ENCODE measurements around the gene MAP3K6.
A peak's percentile ranks its signal among the peaks of the same experiment; 100 is the strongest.

The MAP3K6 gene

DNA sequence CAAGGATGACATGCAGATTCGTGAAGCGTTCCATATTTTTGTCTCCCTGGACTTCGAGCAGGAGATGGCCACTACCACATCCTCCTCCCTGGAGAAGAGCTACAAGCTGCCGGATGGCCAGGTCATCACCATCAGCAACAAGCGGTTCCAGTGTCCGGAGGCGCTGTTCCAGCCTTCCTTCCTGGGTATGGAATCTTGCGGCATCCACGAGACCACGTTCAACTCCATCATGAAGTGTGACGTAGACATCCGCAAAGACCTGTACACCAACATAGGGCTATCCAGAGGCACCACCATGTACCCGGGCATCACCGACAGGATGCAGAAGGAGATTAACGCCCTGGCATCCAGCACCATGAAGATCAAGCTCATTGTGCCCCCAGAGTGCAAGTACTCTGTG, 41.5 kb downstream of the MAP3K6 start:
- ChIA-PET POLR2A (ENCODE audit: low non-redundant PET) (no interaction called here), CTCF (no interaction called here)
- no peak overlapping the region for H3K27ac ChIP-seq
- TF ChIP-seq, protein P1, sequence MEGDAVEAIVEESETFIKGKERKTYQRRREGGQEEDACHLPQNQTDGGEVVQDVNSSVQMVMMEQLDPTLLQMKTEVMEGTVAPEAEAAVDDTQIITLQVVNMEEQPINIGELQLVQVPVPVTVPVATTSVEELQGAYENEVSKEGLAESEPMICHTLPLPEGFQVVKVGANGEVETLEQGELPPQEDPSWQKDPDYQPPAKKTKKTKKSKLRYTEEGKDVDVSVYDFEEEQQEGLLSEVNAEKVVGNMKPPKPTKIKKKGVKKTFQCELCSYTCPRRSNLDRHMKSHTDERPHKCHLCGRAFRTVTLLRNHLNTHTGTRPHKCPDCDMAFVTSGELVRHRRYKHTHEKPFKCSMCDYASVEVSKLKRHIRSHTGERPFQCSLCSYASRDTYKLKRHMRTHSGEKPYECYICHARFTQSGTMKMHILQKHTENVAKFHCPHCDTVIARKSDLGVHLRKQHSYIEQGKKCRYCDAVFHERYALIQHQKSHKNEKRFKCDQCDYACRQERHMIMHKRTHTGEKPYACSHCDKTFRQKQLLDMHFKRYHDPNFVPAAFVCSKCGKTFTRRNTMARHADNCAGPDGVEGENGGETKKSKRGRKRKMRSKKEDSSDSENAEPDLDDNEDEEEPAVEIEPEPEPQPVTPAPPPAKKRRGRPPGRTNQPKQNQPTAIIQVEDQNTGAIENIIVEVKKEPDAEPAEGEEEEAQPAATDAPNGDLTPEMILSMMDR (conservative IDR thresholded peaks at IDR 0.05; ENCODE audit: low read depth) = no peak
- no peak for DNase-seq (ENCODE audit: low spot score)

DNA sequence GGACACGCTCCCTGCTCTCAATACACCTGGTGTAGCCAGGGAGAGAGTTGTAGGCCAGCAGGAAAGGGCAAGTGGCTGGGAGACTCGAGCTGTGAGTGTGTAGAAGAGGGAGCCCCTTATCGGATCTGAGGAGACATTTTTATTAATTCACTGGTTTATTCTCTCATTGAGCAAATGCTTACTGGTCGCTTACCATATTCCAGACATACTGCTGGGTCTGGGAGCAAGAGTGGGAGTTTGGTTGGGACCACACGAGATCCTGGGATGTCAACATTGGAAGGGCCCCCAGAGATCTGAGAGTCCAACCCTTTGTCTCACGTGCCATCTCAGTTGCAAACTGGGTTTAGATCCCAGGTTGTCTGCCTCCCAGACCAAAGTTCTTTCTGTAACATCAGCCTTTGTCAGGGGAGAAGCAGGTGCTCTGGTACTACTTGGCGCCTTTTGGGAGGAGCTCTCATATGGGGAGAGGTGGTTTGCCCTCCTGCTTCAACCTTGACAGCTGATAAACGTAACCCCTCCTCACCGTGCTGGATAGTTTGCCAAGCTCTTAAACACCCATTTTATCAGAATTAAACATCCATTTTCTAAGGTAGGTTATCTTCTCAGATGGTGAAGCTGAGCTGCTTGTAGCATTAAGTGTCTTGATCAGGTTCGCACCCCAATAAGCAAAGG, 44.1 kb downstream of the MAP3K6 start:
- CTCF ChIA-PET = interaction anchor here (0.6 to 1.6 kb wide), 3 partner anchors 10 to 27 kb away, joined by 3 to 8 read pairs (median 4); no protein-coding TSS in a partner anchor

DNA sequence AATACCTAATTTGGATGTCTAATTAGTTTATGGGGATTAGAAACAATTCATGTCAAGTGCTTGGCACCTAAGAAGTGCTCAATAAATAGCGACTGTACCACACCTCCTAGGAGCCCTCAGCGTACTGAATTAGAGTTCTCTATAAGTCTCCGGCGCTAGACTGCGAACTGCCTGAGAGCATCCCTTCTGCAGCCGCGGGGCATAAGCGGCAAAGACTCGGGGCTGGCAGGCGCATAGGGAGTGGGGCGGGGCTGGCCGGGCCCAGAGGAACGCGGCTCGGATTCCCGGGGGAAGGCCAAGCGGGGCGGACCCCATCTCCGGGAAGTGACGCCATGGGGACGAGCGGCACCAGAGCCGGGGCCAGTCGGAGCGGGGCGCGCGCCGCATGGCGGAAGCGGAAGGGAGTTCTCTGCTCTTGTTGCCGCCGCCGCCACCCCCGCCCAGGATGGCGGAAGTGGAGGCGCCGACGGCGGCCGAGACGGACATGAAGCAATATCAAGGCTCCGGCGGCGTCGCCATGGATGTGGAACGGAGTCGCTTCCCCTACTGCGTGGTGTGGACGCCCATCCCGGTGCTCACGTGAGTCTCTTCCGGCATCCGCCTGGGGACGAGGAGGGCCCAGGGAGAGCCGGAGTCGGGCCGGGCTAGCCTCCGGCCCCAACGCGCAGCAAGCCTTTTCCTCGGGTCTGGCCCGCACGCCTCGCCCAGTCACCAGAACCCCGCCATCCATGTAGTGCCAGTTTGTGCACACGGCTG, 44.8 kb downstream of the MAP3K6 start, which contains the start of gene TMEM222:
TMEM222 (plus strand) TSS at position 351 of the 756 bp plus-strand sequence; CDS start at position 386, 35 bp downstream.
- peak within 1 kb of the TSS; percentile 88 for H3K27ac ChIP-seq
- DNase-seq (ENCODE audit: low spot score) = peak; percentile 97
- TF ChIP-seq, protein P1 (conservative IDR thresholded peaks at IDR 0.05; ENCODE audit: low read depth) = no peak
- POLR2A ChIA-PET (ENCODE audit: low non-redundant PET) = no interaction called here
- CTCF ChIA-PET = interaction anchor here (1.6 kb wide), 1 partner anchor 11 kb away, joined by 8 read pairs; no protein-coding TSS in a partner anchor

More for the DNA sequence above, 44.1 kb downstream of the MAP3K6 start:
- POLR2A ChIA-PET (ENCODE audit: low non-redundant PET) = interaction anchor here (0.8 to 0.9 kb wide), 2 partner anchors 20 to 164 kb away, joined by 3 read pairs; partner anchors contain the start of gene SYTL1
- TF ChIP-seq, protein P1 (conservative IDR thresholded peaks at IDR 0.05; ENCODE audit: low read depth) = no peak
- DNase-seq (ENCODE audit: low spot score) = no peak
- peak overlapping the region; percentile 88 for H3K27ac ChIP-seq

DNA sequence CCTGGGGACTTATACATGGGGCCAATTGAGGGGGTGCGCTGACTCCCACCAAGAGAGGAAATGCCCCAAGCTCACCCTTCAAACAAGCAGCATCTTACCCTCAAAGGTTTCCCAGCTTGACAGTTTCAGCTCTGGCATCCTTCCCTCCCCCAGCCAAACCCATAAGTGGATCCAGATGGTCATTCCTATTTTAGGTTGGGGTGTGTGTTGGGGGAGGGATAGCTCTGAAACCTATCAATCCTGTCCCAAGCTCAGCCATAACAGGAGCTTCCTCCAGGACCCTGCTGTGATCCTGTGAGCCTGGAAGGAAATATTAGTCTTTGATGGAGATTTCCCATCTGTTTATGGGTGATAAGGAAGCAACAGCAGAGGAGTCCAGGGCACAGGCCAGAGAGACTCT, 48.2 kb downstream of the MAP3K6 start:
- TF ChIP-seq, protein P1 (conservative IDR thresholded peaks at IDR 0.05; ENCODE audit: low read depth) = no peak
- CTCF ChIA-PET = no interaction called here

DNA sequence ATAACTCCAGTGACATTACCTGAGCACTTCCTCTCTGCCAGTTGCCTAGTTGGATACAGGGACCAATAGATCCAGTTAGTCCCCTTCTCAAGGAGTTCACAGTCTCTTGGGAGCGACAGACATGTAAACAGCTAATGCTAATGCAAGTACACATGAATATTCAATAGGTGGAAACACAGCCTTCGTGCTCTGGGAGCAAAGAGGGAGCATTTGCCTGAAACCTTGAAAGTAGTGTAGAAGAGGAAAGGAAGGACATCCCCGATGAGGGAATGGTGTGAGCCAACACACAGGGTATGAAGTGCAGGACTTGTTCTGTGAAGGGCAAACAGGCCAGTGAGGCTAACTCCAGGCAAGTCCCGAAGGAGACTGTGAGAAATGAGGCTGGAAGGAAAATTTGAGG, 48.6 kb downstream of the MAP3K6 start:
- CTCF ChIA-PET = no interaction called here
- TF ChIP-seq, protein P1 (conservative IDR thresholded peaks at IDR 0.05; ENCODE audit: low read depth) = no peak
- no peak for DNase-seq (ENCODE audit: low spot score)

More for the DNA sequence above, 48.2 kb downstream of the MAP3K6 start:
- no peak overlapping the region for H3K27ac ChIP-seq
- DNase-seq (ENCODE audit: low spot score) = no peak
- POLR2A ChIA-PET (ENCODE audit: low non-redundant PET) = no interaction called here

DNA sequence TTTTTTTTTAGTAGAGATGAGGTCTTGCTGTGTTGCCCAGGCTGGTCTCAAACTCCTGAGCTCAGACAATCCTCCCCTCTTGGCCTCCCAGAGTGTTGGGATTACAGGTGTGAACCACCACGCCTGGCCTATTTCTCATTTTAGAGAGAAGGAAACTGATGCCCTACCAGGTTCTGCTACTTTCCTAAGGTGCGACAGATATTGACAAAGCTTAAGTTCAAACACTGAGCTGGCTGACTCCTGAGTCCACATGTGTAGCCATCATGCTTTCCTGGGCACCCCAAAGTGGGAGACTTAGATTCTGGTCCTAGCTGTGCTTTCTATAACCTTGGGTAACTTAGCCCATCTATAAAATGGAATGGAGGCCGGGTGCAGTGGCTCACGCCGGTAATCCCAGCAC, 49.9 kb downstream of the MAP3K6 start:
- TF ChIP-seq, protein P1 (conservative IDR thresholded peaks at IDR 0.05; ENCODE audit: low read depth) = no peak
- no peak overlapping the region for H3K27ac ChIP-seq
- POLR2A ChIA-PET (ENCODE audit: low non-redundant PET) = interaction anchor here (0.7 kb wide), 1 partner anchor 49 kb away, joined by 3 read pairs; no protein-coding TSS in a partner anchor
- no peak for DNase-seq (ENCODE audit: low spot score)
- CTCF ChIA-PET = interaction anchor here (1.1 kb wide), 1 partner anchor 16 kb away, joined by 6 read pairs; no protein-coding TSS in a partner anchor

More for the DNA sequence above, 48.6 kb downstream of the MAP3K6 start:
- H3K27ac ChIP-seq = no peak overlapping the region
- POLR2A ChIA-PET (ENCODE audit: low non-redundant PET) = no interaction called here

All from RWPE1 (cell line).